Gastroesophageal sphincter (tissue), 4 donors: ENCODE measurements around the gene KCNT1. TPM values are rescaled to one million over a fixed set of nuclear protein-coding genes. Genes with fewer than 3 reads are reported as not detected.

Experiments
- ATAC-seq: fragments of 150-250 bp; one replicate; pipeline ENCODE4 v1.9.1; 2016; ENCODE audit warnings: mild to moderate bottlenecking, moderate library complexity
- H3K27ac ChIP-seq, 4 donors: fragments of 200-600 bp; sonication (generic) in 3 of 4; 1 replicate in 3 of 4; 2 replicates in 1 of 4; pipeline ENCODE4 v1.5.1; 2016 to 2019
- H3K27me3 ChIP-seq: fragments of 200-600 bp; sonication (generic); one replicate; pipeline ENCODE4 v1.5.1; 2019
- H3K36me3 ChIP-seq, 2 donors: fragments of 200-600 bp; sonication (generic); one replicate each; pipeline ENCODE4 v1.5.1; 2019; ENCODE audit warnings: control low read depth in 1 of 2
- H3K4me1 ChIP-seq, 3 donors: fragments of 200-600 bp; sonication (generic); 1 replicate in 2 of 3; 2 replicates in 1 of 3; pipeline ENCODE4 v1.5.1; 2016 to 2019; ENCODE audit warnings: control low read depth in 2 of 3
- H3K4me3 ChIP-seq, 2 donors: fragments of 200-600 bp; sonication (generic); one replicate each; pipeline ENCODE4 v1.5.1; 2019; ENCODE audit warnings: mild to moderate bottlenecking in 1 of 2, moderate library complexity in 1 of 2
- H3K9me3 ChIP-seq, 3 donors: fragments of 200-600 bp; sonication (generic); one replicate each; pipeline ENCODE4 v1.5.1; 2017 to 2019; ENCODE audit warnings: control low read depth in 2 of 3
- EP300 ChIP-seq: sonication (generic); formaldehyde crosslinking; IDR thresholded peaks from one replicate; pipeline ENCODE4 v1.6.1; 2017; ENCODE audit warnings: antibody characterized with exemption, mild to moderate bottlenecking
- POLR2A ChIP-seq, 2 donors: fragments of 450-650 bp; IDR thresholded peaks; one replicate each; pipeline ENCODE4 v1.6.1; 2017; ENCODE audit warnings: antibody characterized with exemption in 2 of 2, mild to moderate bottlenecking in 2 of 2, moderate library complexity in 1 of 2
- POLR2AphosphoS5 ChIP-seq: sonication (generic); formaldehyde crosslinking; IDR thresholded peaks from one replicate; pipeline ENCODE4 v1.6.1; 2017; ENCODE audit warnings: antibody characterized with exemption
- WGBS, 2 donors: methylation state at CpG; one replicate each; pipeline ENCODE4 v1.1.5; 2018; ENCODE audit warnings: low coverage in 1 of 2; 5-methylcytosine and 5-hydroxymethylcytosine counted together
- total RNA-seq, 4 donors: library from RNA; depleted of rRNA; stranded (reverse); fragments of >200 nt; gene quantifications; one replicate each; pipeline ENCODE4 v1.1.0, GENCODE V29; 2016
- TF ChIP-seq, protein P1 (sequence below), 4 experiments: fragments of 200-600 bp in 2 of 4; fragments of 450-650 bp in 2 of 4; sonication (generic) in 1 of 4; IDR thresholded peaks; one replicate each; pipeline ENCODE4 v1.5.1; 2017 to 2019; ENCODE audit warnings: antibody characterized with exemption in 4 of 4, mild to moderate bottlenecking in 2 of 4, moderate library complexity in 2 of 4

Gene KCNT1
- total RNA-seq, 4 donors from 2014 or later: 0.19 TPM; not detected in 3

- no peaks in the 10 kb centered on the region for H3K4me1 ChIP-seq
- H3K4me3 ChIP-seq: no peak overlapping the region
- H3K9me3 ChIP-seq: no peaks in the 10 kb centered on the region
- TF ChIP-seq, protein P1, sequence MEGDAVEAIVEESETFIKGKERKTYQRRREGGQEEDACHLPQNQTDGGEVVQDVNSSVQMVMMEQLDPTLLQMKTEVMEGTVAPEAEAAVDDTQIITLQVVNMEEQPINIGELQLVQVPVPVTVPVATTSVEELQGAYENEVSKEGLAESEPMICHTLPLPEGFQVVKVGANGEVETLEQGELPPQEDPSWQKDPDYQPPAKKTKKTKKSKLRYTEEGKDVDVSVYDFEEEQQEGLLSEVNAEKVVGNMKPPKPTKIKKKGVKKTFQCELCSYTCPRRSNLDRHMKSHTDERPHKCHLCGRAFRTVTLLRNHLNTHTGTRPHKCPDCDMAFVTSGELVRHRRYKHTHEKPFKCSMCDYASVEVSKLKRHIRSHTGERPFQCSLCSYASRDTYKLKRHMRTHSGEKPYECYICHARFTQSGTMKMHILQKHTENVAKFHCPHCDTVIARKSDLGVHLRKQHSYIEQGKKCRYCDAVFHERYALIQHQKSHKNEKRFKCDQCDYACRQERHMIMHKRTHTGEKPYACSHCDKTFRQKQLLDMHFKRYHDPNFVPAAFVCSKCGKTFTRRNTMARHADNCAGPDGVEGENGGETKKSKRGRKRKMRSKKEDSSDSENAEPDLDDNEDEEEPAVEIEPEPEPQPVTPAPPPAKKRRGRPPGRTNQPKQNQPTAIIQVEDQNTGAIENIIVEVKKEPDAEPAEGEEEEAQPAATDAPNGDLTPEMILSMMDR (IDR thresholded peaks at IDR 0.05): no peak
- TF ChIP-seq POLR2AphosphoS5: no peak
- no peak for TF ChIP-seq EP300
- no peak for TF ChIP-seq POLR2A (IDR thresholded peaks at IDR 0.05)
- H3K36me3 ChIP-seq: peaks cover 0 to 83% of the 10 kb centered on the region in 2 donors
- ATAC-seq: no peak
- no peak overlapping the region for H3K27ac ChIP-seq
- WGBS, 2 donors: 93 to 100% methylated on average over 2 to 10 of the region's 12 CpGs
- H3K27me3 ChIP-seq: no peaks in the 10 kb centered on the region
Observed at GRCh38 chr9:135823036-135823435, 121.1 kb downstream of the KCNT1 start.

DNA sequence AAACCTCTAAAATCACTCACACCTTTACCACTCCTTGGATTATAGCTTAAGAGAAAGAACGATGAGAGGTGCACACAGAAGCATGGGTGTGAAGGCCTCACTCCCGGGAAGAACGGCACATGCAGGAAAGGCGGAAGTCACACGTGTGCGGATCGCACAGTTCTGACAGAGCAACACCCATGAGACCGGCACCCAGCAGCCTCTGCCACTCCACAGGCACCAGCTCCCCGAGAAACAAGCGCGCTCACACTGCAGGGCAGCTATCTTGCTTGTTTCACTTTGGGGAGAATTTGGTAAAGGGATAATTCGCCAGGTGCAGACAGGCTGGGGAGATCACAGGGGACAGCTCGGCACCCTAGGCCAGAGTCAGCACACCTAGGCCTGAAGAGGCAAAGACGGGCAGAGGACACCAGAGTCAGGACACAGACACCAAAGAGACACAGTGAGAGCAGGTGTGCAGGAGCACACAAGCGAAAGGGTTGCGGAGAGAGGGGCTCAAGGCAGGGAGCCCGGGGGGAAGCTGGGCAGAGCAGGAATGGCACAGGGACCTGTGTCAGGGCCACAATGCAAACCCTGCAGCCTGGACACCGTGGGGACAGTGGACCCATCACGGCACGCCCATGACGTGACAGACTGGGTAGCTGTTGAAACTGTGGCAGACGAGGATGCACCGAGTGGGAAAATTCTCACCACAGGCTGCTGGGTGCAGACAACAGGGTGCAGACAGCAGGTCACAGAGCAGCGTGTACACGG, 123.6 kb downstream of the KCNT1 start:
- Histone ChIP-seq H3K36me3 (peaks cover 0 to 74% of the 10 kb centered on the region in 2 donors), H3K4me3 (no peak overlapping the region), H3K27me3 (no peaks in the 10 kb centered on the region), H3K9me3 (peaks cover 0 to 13% (median 0%) of the 10 kb centered on the region in 3 donors), H3K4me1 (no peaks in the 10 kb centered on the region), H3K27ac (no peak overlapping the region)
- no peak for ATAC-seq
- TF ChIP-seq POLR2AphosphoS5 (no peak), POLR2A (IDR thresholded peaks at IDR 0.05) (no peak), EP300 (no peak)
- TF ChIP-seq, protein P1 (IDR thresholded peaks at IDR 0.05): no peak
- WGBS, 2 donors: 76 to 95% methylated on average over 9 to 11 of the region's 25 CpGs

GRCh38 chr9:135826188-135826545, 124.2 kb downstream of the KCNT1 start:
- Histone ChIP-seq H3K36me3 (peaks cover 0 to 69% of the 10 kb centered on the region in 2 donors), H3K27ac (no peak overlapping the region), H3K27me3 (no peaks in the 10 kb centered on the region), H3K9me3 (peaks cover 0 to 13% (median 0%) of the 10 kb centered on the region in 3 donors), H3K4me3 (no peak overlapping the region), H3K4me1 (no peaks in the 10 kb centered on the region)
- WGBS, 2 donors: 93 to 95% methylated on average over 6 to 7 of the region's 14 CpGs
- ATAC-seq: no peak
- no peak for TF ChIP-seq POLR2A (IDR thresholded peaks at IDR 0.05)
- TF ChIP-seq POLR2AphosphoS5: no peak
- no peak for TF ChIP-seq EP300
- TF ChIP-seq, protein P1 (IDR thresholded peaks at IDR 0.05): no peak

DNA sequence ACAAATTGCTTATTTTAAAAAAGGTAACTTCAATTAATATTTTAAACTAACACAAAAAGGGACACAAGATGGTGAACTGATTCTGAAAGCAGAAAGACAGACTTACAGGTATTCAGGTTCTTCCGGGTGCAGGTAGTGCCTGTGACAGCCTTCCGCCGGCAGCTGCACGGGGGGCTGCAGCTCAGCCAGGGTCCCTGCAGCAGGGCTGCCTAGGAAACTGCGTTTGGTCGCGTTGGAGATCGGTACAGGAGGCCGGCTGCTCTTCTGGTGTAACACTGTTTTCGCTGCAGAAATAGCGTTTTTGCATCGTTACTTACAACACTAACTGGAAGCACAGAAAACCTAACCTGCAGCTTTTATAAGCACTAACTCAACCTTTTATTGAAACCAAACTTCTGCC, 125.3 kb downstream of the KCNT1 start:
- Histone ChIP-seq H3K4me1 (no peaks in the 10 kb centered on the region), H3K27me3 (no peaks in the 10 kb centered on the region), H3K9me3 (peaks cover 0 to 13% (median 0%) of the 10 kb centered on the region in 3 donors), H3K27ac (no peak overlapping the region), H3K4me3 (no peak overlapping the region), H3K36me3 (peaks cover 0 to 57% of the 10 kb centered on the region in 2 donors)
- WGBS, 2 donors: 90 to 92% methylated on average over 4 to 12 of the region's 12 CpGs
- no peak for ATAC-seq
- TF ChIP-seq EP300: no peak
- TF ChIP-seq, protein P1 (IDR thresholded peaks at IDR 0.05): no peak
- no peak for TF ChIP-seq POLR2AphosphoS5
- TF ChIP-seq POLR2A (IDR thresholded peaks at IDR 0.05): no peak
